Measurements from ENCODE around the gene ATP4B.
"Not testable (repeated sequence)": the region's sequence is repeated elsewhere in the genome, so short reads cannot be mapped to it uniquely, and the experiment has no call there.

Gene ATP4B

DNA sequence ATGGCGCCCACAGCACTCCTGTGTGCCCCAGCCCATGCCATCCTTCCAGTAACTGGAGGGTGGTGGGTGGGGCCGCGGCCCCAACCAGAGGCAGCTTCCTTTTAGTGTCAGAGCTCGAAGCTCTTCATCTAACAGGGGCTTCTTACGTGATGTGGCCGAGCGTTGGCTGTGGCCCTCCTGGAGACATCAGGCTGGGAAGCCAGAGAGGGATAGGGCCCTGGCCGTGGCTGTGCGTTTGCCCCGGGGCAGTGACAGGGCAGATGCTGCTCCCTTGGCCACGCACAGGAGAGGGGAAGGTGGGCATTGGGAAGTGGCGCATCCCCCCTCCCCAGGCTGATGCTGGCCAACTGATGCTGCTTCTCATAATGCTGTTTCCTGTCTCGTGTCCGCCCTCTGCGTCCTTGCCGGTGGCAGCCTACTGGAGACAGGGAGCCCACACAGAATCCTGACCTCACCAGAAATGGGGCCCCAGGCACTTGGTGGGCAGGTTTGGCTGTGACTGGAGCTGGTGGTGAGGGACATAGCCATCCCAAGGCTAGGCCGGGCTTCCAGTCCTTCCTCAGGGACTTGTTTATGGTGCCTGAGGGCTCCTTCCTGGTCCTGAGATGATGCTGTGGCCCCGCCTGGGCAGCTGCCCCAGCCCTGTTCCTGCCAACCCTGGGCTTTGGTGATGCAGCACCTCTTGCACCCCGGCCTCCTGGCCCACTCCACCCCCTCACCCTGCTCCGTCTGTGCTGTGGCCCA, 34.3 kb downstream of the ATP4B start:
- no peak for DNase-seq

DNA sequence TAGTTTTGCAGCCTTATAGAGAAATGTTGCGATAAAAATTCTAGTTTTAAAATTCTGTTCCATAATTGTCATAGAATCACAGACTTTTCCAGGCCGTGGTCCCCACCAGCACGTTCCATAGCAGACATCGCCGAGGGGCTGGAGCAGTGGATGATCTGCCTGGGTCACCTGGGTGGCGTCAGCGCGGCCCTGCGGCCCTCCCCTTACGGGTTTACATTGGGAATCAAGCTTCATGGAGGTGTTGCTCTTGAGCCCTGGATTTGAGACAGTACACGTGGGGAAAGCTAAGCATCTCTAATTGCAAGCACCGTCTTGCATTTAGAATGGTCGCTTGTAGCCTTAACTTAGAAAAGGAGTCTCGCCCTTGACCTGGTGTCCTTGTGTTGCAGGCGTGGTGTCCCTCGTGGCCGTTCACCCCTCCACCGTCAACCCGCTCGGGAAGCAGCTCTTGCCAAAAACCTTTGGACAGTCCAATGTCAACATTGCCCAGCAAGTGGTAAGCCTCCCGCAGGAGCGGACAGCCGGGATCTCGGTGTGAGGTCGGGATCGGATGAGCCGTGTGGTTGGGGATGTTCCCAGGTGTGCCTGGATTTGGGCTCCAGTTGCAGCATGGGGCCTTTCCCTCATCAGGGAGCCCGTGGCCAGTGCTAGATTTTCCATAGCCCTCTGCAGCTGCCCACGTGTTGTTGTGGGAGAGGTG, 35.1 kb downstream of the ATP4B start:
- no peak for DNase-seq

- DNase-seq, result not testable (repeated sequence)
Observed at GRCh38 chr13:113621986-113622550, 35.9 kb downstream of the ATP4B start.

DNA sequence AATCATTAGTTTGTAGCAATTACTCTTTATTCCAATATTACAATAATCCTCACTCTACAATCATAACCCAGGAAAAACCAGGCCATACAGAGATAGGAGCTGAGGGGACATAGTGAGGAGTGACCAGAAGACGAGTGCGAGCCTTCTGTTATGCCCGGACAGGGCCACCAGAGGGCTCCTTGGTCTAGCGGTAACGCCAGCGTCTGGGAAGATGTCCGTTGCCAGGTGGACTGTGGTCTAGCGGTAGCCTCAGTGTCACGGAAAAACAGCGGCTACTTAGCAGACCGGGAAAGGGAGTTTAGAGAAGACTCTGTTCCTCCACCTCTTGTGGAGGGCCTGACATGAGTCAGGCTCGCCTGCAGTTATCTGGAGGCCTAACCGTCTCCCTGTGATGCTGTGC, 36.5 kb downstream of the ATP4B start:
- DNase-seq, result not testable (repeated sequence)

DNA sequence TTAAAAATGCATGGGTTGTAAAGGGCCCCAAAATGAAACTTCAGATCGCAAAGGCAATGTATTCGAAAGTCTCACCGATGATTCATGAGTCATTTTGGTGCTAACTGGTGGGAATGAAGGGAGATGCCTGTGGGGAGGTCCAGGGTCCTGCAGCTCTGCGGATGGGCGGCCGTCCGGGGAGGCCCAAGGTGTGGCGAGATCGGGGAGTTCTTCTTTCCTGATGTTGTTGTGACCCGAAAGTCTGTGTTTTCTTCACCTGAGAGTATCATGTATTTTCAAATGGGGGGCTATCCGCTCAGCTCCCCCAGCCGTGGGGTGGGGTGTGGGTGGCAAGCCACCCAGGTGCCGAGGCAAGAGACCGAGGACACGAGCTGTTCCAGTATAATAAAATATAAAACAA, 37.0 kb downstream of the ATP4B start:
- DNase-seq, result no peak

DNA sequence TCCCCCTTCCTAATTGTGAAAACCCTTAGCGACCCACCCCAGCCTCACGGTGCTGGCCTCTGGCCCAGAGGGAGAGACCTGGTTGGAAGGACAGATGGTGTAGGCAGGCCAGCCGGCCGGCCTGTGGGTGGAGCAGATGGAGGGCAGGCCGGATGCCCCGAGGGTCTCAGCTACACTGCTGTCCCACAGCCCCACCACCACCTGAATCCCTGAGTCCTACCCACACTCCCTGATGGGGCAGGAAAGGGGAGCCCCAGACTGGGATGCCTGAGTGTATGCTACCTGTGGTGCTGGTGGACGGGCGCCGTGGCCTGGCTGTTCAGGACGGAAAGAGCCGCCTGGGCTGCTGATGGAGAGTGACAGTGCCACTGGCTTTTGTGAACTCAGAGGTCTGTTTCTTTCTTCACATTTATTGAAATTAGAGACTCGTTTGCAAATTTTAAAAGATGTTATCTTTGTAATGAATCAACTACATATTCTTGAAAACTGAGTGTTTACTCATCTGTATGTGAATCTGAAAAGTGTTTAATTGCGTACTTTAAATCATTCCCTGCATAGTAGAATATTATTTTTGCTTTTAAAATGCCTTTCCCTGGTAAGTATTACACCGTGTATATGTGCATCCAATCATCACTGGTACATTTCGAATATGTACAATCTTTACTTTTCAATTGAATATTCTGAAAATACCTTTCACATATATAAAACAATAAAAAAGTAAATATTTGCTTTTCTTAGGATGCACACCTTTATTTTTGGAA, 37.8 kb downstream of the ATP4B start:
- no peak for DNase-seq

GRCh38 chr13:113618455-113618854, 39.5 kb downstream of the ATP4B start:
- DNase-seq, result no peak

DNA sequence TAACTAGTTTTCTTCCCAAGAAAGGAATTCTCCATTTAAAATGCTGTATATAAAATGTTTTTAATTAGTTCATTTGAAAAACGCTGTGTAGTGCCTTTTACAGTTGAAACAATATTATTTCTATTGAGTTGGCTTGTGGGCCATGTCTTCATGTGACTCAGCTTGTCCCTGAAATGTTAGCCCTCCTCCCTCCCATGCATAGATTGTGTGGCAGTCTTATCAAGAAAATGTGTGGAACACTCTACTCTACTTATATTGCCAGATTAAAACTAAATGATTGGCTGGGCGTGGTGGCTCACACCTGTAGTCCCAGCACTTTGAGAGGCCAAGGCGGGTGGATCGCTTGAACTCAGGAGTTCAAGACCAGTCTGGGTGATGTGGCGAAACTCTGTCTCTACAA, 40.0 kb downstream of the ATP4B start:
- DNase-seq, result no peak

DNA sequence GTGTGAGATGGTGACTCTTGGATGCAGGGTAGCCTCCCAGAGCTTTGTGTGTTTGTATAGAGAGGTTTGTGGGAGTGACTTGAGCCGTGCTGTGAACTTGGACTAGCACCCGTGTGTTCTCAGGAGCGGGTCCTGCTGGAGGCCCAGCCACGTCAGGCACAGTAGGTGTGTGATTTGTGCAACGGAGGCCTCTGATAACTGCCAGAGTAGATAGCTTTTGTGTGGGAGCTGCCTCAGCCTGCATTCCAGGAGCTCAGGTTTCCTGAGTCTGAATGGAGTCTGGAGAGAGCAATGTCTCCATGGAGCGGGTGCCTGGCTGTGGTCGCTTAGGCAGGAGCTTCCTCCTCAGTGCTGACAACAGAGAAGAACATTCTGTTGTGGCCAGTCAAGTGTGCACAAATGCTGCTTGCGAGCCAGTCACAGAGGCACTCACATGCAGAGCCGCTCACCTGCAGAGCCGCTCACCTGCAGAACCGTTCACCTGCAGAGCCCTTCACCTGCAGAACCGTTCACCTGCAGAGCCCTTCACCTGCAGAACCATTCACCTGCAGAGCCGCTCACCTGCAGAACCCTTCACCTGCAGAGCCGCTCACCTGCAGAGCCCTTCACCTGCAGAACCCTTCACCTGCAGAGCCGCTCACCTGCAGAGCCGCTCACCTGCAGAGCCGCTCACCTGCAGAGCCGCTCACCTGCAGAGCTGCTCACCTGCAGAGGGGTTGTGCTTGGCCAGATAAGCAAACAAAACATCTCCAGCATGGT, 40.8 kb downstream of the ATP4B start:
- DNase-seq, result no peak

GRCh38 chr13:113616281-113616906, 41.6 kb downstream of the ATP4B start:
- DNase-seq, result no peak

DNA sequence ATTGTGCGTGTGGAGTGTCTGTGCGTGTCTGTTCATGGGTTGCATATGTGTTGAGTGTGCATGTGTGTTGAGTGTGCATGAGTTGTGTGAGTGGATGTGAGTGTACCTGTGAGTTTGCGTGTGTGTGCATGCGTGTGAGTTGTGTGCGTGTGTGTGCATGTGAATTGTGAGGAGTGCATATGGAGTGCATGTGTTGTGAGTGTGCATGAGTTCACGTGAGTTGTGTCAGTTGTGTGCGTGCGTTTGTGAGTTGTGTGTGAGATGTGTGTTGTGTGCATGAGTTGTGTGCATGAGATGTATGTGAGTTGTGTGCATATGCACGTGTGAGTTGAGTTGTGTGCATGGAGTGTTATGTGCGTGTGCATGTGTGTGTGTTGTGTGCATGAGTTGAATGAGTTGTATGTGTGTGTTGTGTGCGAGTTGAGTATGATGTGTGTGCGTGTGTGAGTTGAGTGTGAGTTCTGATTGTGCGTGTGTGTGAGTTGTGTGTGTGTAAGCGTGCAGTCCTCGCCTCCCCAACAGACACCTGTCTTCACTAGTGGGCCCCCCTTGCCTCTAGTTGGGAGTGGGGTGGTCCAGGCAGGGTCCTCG, 44.1 kb downstream of the ATP4B start:
- no peak for DNase-seq

DNA sequence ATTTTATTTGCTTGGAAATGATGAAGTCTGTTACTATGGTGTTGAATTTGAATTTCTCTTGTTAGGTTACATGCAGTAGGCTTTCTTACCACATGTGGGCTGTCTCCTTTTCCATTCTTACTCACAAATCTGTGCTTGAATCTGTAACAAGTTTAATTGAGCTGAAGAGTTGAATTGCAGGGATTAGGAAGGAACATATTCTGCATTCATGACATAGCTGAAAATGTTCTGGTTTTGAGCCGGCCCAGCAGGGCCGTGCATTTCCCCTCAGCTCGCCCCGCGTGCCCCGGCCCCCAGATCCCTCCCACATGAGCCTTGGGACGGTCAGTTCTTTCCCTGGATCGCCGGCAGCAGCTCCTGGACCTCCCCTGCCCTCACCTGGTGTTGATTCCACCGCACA, 45.4 kb downstream of the ATP4B start:
- DNase-seq, result no peak

GRCh38 chr13:113611996-113612395, 46.0 kb downstream of the ATP4B start:
- DNase-seq, result no peak

GRCh38 chr13:113610266-113610665, 47.7 kb downstream of the ATP4B start:
- DNase-seq, result no peak

DNA sequence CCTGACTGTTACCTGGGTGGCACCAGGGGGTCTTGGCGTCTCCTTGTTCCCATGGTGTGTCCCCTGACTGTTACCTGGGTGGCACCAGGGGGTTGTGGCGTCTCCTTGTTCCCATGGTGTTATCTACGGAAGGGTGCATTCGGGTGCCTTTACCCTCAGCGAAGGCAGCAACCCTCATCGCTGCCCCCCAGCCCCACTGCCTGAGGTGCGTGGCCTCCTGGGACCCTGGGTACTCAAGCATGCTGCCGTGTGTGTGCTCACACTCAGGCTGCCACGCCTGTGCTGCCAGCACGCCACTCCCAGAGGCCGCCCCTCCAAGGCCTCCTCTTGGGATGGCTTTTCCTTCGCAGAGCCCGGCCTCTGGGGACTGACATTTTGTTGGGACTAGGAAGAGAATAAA, 48.4 kb downstream of the ATP4B start:
- no peak for DNase-seq

- DNase-seq, result no peak
Observed at GRCh38 chr13:113608967-113609533, 48.9 kb downstream of the ATP4B start.

DNA sequence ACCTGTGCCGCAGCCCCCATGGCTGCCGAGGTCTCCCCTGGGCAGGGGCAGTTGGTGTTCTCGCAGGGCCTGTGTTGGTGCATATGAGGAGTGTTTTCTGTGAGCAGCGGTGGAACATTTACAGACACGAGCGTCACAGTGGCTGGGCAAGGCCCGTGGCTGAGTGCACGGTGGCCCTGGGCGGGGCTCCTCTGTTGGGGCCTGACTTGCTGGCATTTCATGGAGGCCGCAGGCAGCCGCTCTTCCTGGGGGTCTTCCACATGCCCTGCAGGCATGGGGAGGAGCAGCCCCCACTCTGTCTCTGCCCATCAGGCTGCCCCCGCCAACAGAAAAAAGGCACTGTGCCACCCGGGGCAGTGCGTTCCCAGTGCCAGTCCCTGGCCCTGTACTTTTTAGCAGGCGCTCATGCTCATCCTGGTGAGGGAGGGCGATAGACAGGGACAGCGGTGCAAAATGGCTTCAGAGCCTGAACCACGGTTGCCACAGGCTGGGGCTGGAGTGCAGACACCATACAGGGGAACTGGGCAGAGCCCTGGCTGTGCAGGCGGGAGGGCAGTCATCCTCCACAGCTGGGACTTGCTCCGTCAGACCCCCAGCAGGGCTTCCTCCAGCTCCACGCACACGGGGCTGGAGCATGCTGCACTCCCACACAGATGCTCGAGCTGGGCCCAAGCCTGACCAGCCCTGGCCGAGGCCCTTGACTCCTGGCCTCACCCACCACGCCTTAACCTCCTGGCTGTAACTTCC, 49.9 kb downstream of the ATP4B start:
- DNase-seq, result no peak

- no peak for DNase-seq
Observed at GRCh38 chr13:113607056-113607888, 50.7 kb downstream of the ATP4B start.

DNA sequence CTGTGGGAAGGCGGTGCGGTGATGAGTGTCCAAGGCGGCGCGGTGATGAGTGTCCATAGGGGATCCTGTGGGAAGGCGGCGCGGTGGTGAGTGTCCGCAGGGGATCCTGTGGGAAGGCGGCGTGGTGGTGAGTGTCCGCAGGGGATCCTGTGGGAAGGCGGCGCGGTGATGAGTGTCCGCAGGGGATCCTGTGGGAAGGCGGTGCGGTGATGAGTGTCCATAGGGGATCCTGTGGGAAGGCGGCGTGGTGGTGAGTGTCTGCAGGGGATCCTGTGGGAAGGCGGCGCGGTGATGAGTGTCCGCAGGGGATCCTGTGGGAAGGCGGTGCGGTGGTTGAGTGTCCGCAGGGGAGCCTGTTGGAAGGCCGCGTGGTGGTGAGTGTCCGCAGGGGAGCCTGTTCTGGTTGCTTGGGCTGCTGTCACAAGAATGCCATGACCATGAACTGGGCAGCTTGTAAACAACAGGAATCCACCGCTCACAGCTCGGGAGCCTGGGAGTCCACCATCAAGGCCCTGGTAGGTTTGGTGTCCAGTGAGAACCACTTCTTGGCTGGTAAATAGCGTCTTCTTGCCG, 52.0 kb downstream of the ATP4B start:
- no peak for DNase-seq
